Loucy (cell line): ENCODE results near the gene CGREF1.
A peak's percentile ranks its signal among the peaks of the same experiment; 100 is the strongest.

Experiments used
- H2AFZ ChIP-seq: fragments of 200-600 bp; sonication (generic); 2 replicates; pipeline ENCODE4 v1.6.0; 2016; ENCODE audit warnings: antibody characterized with exemption, mild to moderate bottlenecking, low read length, moderate library complexity
- H3F3A ChIP-seq: fragments of 200-600 bp; 2 replicates; pipeline ENCODE4 v1.6.0; 2016; ENCODE audit warnings: antibody characterized with exemption, low read depth, mild to moderate bottlenecking
- H3K27me3 ChIP-seq: fragments of 200-600 bp; sonication (generic); 2 replicates; pipeline ENCODE4 v1.6.1; 2014; ENCODE audit warnings: low read length, mild to moderate bottlenecking; ENCODE audit not compliant: insufficient read depth, poor library complexity, severe bottlenecking
- H3K36me3 ChIP-seq: fragments of 200-600 bp; sonication (generic); 2 replicates; pipeline ENCODE4 v1.6.1; 2016; ENCODE audit warnings: low read length; ENCODE audit not compliant: insufficient read depth
- H3K4me1 ChIP-seq: fragments of 200-600 bp; sonication (generic); 2 replicates; pipeline ENCODE4 v1.5.1; 2014; ENCODE audit warnings: low read length, mild to moderate bottlenecking; ENCODE audit not compliant: insufficient read depth, poor library complexity, severe bottlenecking
- H3K4me2 ChIP-seq: fragments of 200-600 bp; sonication (generic); 2 replicates; pipeline ENCODE4 v1.6.0; 2014; ENCODE audit warnings: antibody characterized with exemption, low read length, low read depth, mild to moderate bottlenecking; ENCODE audit not compliant: poor library complexity, severe bottlenecking
- H3K4me3 ChIP-seq: fragments of 200-600 bp; sonication (generic); 2 replicates; pipeline ENCODE4 v1.5.1; 2014; ENCODE audit warnings: low read length, mild to moderate bottlenecking, mixed read lengths; ENCODE audit not compliant: poor library complexity, severe bottlenecking
- H3K79me2 ChIP-seq: fragments of 200-600 bp; sonication (generic); 2 replicates; pipeline ENCODE4 v1.6.1; 2014; ENCODE audit warnings: low read length; ENCODE audit not compliant: insufficient read depth
- H3K9ac ChIP-seq: fragments of 200-600 bp; sonication (generic); 2 replicates; pipeline ENCODE4 v1.6.0; 2014; ENCODE audit warnings: mild to moderate bottlenecking, low read depth, low read length, moderate library complexity; ENCODE audit not compliant: poor library complexity, severe bottlenecking
- H3K9me2 ChIP-seq: fragments of 200-600 bp; sonication (generic); replicated peaks from 2 replicates; pipeline ENCODE4 v1.6.1; 2016; ENCODE audit warnings: low read depth, low read length, mixed read lengths
- H3K9me3 ChIP-seq: fragments of 200-600 bp; sonication (generic); 2 replicates; pipeline ENCODE4 v1.6.1; 2014; ENCODE audit warnings: mild to moderate bottlenecking, antibody characterized with exemption, low read length, low read depth; ENCODE audit not compliant: insufficient read depth
- H4K20me1 ChIP-seq: fragments of 200-600 bp; sonication (generic); 2 replicates; pipeline ENCODE4 v1.6.0; 2014; ENCODE audit warnings: antibody characterized with exemption, low read length, mild to moderate bottlenecking; ENCODE audit not compliant: insufficient read depth, poor library complexity, severe bottlenecking
- CTCF ChIP-seq: fragments of 200-600 bp; sonication (generic); conservative IDR thresholded peaks from 2 replicates; pipeline ENCODE4 v1.5.1; 2014; ENCODE audit warnings: mild to moderate bottlenecking, antibody characterized with exemption, low read length
- EZH2phosphoT487 ChIP-seq: fragments of 200-600 bp; IDR thresholded peaks from 2 replicates; pipeline ENCODE4 v1.6.1; 2018; ENCODE audit warnings: antibody characterized with exemption, mild to moderate bottlenecking, moderate library complexity, borderline replicate concordance

The CGREF1 gene

GRCh38 chr2:27096748-27097297, 22.1 kb downstream of the CGREF1 start:
- Histone ChIP-seq H3K4me3 (no peak overlapping the region), H3K9me3 (no peaks in the 10 kb centered on the region), H3K9ac (no peak overlapping the region), H3K36me3 (no peaks in the 10 kb centered on the region), H4K20me1 (no peaks in the 10 kb centered on the region), H3K79me2 (no peaks in the 10 kb centered on the region), H2AFZ (no peak overlapping the region), H3F3A (no peaks in the 10 kb centered on the region), H3K27me3 (no peaks in the 10 kb centered on the region), H3K9me2 (no peaks in the 10 kb centered on the region), H3K4me2 (no peak overlapping the region), H3K4me1 (no peaks in the 10 kb centered on the region)
- no peak for TF ChIP-seq EZH2phosphoT487
- TF ChIP-seq CTCF, result no peak

GRCh38 chr2:27095745-27096651, 22.9 kb downstream of the CGREF1 start:
- no peak overlapping the region for H3K9ac ChIP-seq
- H3K36me3 ChIP-seq, result no peaks in the 10 kb centered on the region
- no peaks in the 10 kb centered on the region for H3K27me3 ChIP-seq
- no peaks in the 10 kb centered on the region for H3F3A ChIP-seq
- no peak for TF ChIP-seq EZH2phosphoT487
- no peaks in the 10 kb centered on the region for H3K9me3 ChIP-seq
- H3K4me3 ChIP-seq, result no peak overlapping the region
- no peaks in the 10 kb centered on the region for H3K79me2 ChIP-seq
- H2AFZ ChIP-seq, result peak overlapping the region; percentile 1; the same call in 1 of the 2 replicates
- H3K4me1 ChIP-seq, result no peaks in the 10 kb centered on the region
- H3K4me2 ChIP-seq, result no peak overlapping the region
- H4K20me1 ChIP-seq, result no peaks in the 10 kb centered on the region
- H3K9me2 ChIP-seq, result no peaks in the 10 kb centered on the region

GRCh38 chr2:27095427-27095744, 23.5 kb downstream of the CGREF1 start:
- Histone ChIP-seq H3K79me2 (no peaks in the 10 kb centered on the region), H4K20me1 (no peaks in the 10 kb centered on the region), H3K9me2 (no peaks in the 10 kb centered on the region), H2AFZ (no peak overlapping the region), H3K36me3 (no peaks in the 10 kb centered on the region), H3K9ac (no peak overlapping the region), H3K4me2 (no peak overlapping the region), H3F3A (no peaks in the 10 kb centered on the region), H3K9me3 (no peaks in the 10 kb centered on the region), H3K27me3 (no peaks in the 10 kb centered on the region), H3K4me3 (no peak overlapping the region), H3K4me1 (no peaks in the 10 kb centered on the region)
- TF ChIP-seq CTCF (no peak), EZH2phosphoT487 (no peak)
